HG03342 (cell line): ENCODE data around the gene HTR3C.
A peak's percentile ranks its signal among the peaks of the same experiment; 100 is the strongest.
"Not testable (repeated sequence)": the region's sequence is repeated elsewhere in the genome, so short reads cannot be mapped to it uniquely, and the experiment has no call there.

Experiments
- ATAC-seq: cut with Tn5 transposase; IDR thresholded peaks from one replicate; pipeline ENCODE4 v1.9.1; 2021; ENCODE audit warnings: mild to moderate bottlenecking, moderate library complexity; ENCODE audit not compliant: unreplicated experiment

Gene HTR3C, protein sequence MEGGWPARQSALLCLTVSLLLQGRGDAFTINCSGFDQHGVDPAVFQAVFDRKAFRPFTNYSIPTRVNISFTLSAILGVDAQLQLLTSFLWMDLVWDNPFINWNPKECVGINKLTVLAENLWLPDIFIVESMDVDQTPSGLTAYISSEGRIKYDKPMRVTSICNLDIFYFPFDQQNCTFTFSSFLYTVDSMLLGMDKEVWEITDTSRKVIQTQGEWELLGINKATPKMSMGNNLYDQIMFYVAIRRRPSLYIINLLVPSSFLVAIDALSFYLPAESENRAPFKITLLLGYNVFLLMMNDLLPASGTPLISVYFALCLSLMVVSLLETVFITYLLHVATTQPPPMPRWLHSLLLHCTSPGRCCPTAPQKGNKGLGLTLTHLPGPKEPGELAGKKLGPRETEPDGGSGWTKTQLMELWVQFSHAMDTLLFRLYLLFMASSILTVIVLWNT

GRCh38 chr3:184052767-184053166 is at the start of gene HTR3C:
Gene HTR3C (plus strand): TSS chr3:184053047. CDS start chr3:184053081, 34 bp downstream.
- no peak for ATAC-seq

DNA sequence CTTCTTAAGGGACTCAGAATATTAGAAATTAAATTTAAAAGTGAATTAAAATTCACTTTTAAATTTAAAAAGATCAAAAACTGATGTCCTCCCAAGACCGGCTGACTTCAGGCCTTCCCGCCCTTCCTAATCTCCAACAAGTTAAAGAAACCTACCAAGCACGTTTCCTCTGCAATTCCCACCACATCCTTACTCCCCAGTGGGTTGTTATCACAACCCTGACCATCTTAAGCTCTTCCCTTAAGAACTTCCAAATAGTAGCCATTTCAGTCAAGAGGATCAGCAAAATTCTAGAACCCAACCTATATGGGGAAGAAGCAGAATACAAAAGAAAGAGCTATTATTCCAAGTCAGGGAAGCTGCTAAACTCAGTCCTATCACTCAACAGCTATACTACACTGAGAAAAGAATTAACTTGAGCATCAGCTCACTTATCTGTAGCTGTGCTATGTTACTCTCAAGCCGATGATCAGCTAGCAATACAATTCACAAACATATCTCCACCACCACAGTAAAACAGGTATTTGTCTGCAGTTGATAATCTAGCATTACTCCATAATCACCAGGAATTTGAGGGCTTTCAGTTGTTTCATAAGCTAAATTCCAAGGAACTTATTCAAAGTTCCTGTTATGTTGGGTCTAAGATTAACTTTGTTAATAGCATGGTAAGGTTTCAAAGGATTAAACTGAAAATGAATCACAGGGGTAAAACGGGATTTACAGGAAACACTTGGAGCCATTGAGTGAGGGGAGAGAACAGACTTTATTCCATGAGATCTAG is 49.5 kb upstream of the HTR3C start:
- no peak for ATAC-seq

DNA sequence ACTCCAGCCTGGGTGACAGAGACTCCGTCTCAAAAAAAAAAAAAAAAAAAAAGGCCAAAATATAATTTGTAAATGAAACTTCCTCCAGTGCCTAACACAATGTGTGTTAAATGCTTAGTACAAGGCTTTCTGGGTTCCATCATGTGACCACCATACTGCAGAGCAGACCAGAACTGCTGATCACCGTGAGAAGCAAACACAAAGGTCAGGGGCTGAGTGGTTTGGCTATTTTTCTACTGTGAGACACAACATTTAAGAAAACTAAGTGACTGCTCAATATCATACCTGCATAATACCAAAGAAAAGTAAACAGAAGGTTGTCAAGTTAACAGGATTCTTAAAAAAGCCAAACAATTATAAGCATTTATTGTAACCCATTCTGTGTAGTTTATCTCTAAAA is 48.4 kb upstream of the HTR3C start:
- ATAC-seq = no peak

- ATAC-seq = peak; percentile 85
Measured at GRCh38 chr3:184005941-184006507, 46.8 kb upstream of the HTR3C start.

DNA sequence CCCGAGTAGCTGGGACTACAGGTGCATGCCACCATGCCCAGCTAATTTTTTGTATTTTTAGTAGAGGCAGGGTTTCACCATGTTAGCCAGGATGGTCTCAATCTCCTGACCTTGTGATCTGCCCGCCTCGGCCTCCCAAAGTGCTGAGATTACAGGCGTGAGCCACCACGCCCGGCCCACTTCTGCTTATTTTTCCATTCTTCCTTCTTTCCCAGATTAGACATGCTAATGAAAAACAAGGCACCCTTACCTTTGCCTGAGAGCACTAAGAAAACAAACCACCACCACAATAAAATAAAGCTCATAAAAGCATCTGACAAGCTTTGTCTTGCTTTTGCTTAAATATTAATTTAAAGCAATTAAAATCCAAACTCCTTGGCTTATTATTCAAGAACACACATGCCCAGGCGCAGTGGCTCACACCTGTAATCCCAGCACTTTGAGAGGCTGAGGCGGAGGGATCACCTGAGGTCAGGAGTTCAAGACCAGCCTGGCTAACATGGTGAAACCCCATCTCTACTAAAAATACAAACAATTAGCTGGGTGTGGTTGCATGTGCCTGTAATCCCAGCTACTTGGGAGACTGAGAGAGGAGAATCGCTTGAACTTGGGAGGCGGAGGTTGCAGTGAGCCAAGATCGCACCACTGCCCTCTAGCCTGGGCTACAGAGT is 45.6 kb upstream of the HTR3C start:
- ATAC-seq = not testable (repeated sequence)

- ATAC-seq = no peak
Measured at GRCh38 chr3:184008161-184008560, 44.7 kb upstream of the HTR3C start.

DNA sequence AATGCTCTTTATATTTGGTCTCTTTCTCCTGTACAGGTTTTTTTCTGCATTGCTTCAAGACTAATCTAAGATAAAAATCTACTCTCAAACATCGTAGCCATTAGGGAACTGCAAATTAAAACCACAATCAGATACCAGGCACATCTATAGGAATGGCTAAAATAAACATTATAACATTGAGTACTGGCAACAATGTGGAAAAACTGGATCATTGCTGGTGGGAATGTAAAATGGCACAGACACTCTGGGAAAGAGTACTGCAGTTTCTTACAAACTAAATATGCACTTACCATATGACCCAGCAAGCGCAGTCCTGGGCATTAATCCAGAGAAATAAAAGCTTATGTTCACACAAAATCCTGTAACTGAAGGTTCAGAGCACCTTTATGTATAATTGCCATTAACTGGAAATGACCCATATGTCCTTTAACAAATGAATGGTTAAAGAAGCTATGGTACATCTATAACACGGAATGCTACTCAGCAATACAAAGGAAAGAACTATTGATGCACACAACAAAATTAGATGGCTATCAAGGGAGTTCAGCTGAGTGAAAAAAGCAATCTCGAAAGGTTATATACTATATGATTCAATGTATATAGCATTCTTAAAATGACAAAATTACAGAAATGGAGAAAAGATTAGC is 41.5 kb upstream of the HTR3C start:
- no peak for ATAC-seq

DNA sequence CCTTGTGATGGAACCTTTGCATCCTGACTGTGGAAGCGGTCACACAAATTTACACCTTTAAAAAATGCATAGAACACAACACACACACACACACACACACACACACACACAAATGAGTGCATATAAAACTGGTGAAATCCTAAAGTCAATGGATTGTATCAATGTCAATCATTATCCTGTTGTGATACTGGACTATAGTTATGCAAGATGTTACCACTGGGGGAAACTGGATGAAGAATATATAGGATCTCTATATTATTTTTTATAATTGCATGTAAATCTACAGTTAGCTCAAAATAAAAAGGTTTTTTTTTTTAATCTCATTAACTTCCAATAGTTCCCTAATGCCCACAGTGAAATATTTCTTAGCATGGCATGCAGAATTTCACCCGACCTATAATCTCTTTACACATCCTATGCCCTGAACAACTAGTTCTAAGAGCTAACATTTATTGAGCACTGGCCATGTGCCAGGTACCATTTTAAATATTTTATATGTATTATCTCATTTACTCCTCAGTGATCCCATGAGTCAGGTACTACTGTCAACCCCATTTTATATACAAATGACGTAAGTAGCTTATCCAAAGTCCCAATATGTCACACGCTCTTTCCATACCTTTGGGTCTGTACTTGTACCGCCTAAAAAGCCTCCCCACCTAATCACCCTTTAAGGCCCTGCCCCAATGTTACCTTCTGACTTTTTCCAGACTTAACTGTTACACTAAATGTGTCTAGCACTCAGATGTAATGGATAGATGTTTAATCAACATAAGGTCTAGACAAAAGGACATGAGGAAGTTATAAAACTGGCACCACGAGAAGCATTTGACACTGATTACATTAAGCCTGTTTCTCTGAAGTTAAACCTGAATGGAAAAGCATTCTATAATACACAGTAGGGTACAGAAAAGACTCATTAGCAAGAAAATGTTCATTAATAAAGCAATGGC is 40.6 kb upstream of the HTR3C start:
- no peak for ATAC-seq

DNA sequence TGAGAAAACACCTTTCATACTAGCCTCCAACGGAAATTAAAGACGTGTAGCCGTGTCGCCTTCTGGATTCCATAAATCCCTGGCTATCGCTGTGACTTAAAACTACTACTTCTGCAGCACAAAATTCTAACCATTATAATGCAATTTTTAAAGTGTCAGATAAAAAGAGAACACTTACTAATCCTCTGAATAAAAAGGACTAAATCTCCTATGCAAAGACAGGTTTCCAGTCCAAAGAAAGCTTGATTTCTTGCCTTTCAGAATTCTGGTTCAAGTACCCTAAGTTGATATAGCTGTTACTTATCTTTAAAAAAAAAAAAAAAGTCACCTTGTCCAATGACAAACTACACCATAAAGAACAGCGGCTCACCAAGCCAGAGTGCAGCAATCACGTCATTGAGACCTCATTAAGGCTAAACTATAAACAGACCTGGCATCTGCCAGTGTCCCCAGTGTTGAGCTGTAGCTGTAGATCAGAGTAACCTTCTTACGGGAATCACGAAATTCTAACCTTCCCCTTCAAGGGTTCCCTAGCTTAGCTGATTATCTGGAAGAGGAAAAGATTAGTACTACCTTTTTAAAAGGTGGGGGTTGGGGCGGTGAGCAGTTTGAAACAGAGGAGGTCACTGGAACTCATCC is 37.3 kb upstream of the HTR3C start:
- no peak for ATAC-seq

- no peak for ATAC-seq
Measured at GRCh38 chr3:184016169-184016570, 36.7 kb upstream of the HTR3C start.

- ATAC-seq = peak; percentile 77
Measured at GRCh38 chr3:184016811-184017671, 35.8 kb upstream of the HTR3C start.

DNA sequence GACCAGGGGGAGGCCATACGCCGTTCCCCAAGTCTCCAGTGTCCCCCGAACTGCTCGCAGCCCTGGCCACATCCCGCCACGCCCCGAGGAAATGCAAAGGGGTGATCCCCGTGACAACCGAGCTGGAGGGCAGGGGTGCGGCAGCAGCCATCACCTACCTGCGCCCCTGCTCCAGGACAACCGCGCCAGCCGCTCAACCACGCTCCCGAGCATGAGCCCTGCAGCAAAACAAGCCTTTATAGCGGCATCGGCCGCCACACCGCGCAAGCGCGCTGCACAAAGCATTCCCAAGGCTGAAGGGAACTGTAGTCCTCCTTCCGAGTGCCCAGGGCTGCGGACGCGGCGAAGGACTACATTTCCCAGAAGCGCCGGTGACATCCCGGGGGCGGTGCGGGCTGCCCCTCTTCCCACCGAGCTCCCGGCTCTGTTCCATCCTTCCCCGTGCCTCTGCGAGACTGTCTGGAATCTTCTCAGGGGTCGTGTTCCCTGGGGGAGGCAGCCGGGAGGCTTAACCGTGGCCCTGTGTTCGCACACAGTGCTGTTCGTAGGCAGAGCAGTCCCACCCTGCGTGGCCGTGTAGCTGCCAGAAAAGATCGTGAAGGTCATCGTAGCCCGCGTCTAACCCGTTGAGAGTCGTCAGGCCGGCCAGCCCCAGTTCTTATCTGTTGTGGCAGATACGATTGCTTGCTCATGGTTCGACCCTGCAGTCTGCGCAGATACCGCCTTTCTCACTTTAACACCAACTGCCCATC is 35.0 kb upstream of the HTR3C start, which contains the start of gene ABCC5:
Gene ABCC5, minus strand, starts transcription at position 213 of the 752 bp plus-strand sequence. CDS start 3,492 bp downstream, outside the sequence.
- ATAC-seq = peak; percentile 96

DNA sequence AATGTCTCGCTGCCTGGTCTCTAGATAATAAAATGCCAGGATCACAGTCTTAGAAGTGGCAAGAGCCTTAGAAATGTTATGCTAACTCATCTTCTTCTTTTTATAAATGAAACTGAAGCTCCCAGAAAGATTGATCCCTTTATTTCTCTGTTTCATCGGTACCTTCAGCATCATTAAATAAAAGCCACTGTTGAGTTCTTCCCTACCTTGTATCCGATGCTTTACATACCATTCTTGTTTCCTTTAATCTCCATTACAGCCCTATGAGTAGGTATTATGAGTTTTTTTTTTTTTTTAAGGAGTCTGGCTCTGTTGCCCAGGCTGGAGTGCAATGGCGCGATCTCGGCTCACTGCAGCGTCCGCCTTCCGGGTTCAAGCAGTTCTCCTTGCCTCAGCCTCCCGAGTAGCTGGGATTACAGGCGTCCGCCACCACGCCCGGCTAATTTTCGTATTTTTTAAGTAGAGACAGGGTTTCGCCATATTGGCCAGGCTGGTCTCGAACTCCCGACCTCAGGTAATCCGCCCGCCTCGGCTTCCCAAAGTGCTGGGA is 34.3 kb upstream of the HTR3C start:
- ATAC-seq = no peak

- ATAC-seq = no peak
Measured at GRCh38 chr3:184022323-184022722, 30.5 kb upstream of the HTR3C start.

DNA sequence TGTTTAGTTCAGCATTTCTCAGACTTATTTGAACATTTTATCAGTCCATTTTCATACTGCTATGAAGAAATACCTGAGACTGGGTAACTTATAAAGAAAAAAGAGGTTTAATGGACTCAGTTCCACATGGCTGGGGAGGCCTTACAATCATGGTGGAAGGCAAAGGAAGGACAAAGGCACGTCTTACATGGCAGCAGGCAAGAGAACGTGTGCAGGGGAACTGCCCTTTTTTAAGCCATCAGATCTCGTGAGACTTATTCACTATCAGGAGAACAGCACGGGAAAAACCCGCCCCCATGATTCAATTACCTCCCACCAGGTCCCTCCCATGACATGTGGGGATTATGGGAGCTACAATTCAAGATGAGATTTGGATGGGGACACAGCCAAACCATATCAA is 27.6 kb upstream of the HTR3C start:
- not testable (repeated sequence) for ATAC-seq

DNA sequence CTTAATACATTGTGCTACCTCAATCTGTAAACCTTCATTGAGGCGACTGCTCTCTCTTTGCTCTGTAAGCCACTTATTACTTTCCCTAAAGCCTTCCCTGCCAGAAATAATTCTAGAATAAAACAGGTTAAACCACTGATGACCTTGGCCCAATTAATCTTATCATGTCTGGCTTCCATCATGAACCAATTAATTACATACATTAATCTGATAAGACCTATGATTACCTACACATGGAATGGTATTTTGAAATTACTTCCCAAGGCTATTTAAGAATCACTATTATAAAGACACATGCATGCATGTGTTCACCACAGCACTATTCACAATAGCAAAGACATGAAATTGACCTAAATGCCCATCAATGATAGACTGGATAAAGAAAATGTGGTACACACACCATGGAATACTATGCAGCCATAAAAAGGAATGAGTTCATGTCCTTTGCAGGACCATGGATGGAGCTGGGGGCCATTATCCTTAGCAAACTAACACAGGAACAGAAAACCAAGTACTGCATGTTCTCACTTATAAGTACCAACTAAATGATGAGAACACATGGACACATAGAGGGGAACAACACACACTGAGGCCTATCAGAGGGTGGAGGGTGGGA is 24.5 kb upstream of the HTR3C start:
- ATAC-seq = not testable (repeated sequence)
